Mesendoderm (in vitro differentiated cells): ENCODE results near the gene PKD1.
A peak's percentile ranks its signal among the peaks of the same experiment; 100 is the strongest.

ENCODE experiments used
- DNase-seq: peaks from one replicate; pipeline ENCODE4 v3.0.0; 2013
- H2AK5ac ChIP-seq: 2 replicates; pipeline ENCODE4 v1.6.1; 2013; ENCODE audit warnings: low read length, inconsistent platforms
- H2BK120ac ChIP-seq: 2 replicates; pipeline ENCODE4 v1.6.1; 2013; ENCODE audit warnings: low read depth, mild to moderate bottlenecking, low read length, moderate library complexity, mixed read lengths
- H2BK15ac ChIP-seq: replicated peaks from 2 replicates; pipeline ENCODE4 v1.6.1; 2013; ENCODE audit warnings: low read depth, mild to moderate bottlenecking, moderate library complexity
- H2BK5ac ChIP-seq: 2 replicates; pipeline ENCODE4 v1.6.1; 2013; ENCODE audit warnings: low read length, inconsistent platforms
- H3K18ac ChIP-seq: 2 replicates; pipeline ENCODE4 v1.6.1; 2013; ENCODE audit warnings: mild to moderate bottlenecking, low read length, mixed read lengths
- H3K23ac ChIP-seq: one replicate; pipeline ENCODE4 v1.6.1; 2013; ENCODE audit warnings: low read length
- H3K27ac ChIP-seq: 2 replicates; pipeline ENCODE4 v1.5.1; 2013; ENCODE audit warnings: low read depth, mild to moderate bottlenecking, inconsistent platforms, low read length, moderate library complexity
- H3K27me3 ChIP-seq: 2 replicates; pipeline ENCODE4 v1.6.1; 2013; ENCODE audit warnings: low read length, control low read depth, mild to moderate bottlenecking, inconsistent platforms; ENCODE audit not compliant: insufficient read depth, poor library complexity
- H3K36me3 ChIP-seq: 2 replicates; pipeline ENCODE4 v1.6.1; 2013; ENCODE audit warnings: low read length, inconsistent platforms; ENCODE audit not compliant: control insufficient read depth, insufficient read depth
- H3K4ac ChIP-seq: one replicate; pipeline ENCODE4 v1.6.1; 2013; ENCODE audit warnings: low read depth, mild to moderate bottlenecking, low read length, moderate library complexity
- H3K4me1 ChIP-seq: 2 replicates; pipeline ENCODE4 v1.6.1; 2013; ENCODE audit warnings: low read depth, low read length, inconsistent platforms; ENCODE audit not compliant: control insufficient read depth
- H3K4me2 ChIP-seq: 2 replicates; pipeline ENCODE4 v1.6.1; 2013; ENCODE audit warnings: low read length
- H3K4me3 ChIP-seq: 2 replicates; pipeline ENCODE4 v1.5.1; 2013; ENCODE audit warnings: mild to moderate bottlenecking, low read length
- H3K56ac ChIP-seq: one replicate; pipeline ENCODE4 v1.6.1; 2013; ENCODE audit warnings: low read length
- H3K79me1 ChIP-seq: 2 replicates; pipeline ENCODE4 v1.6.1; 2013; ENCODE audit warnings: low read length, inconsistent platforms
- H3K79me2 ChIP-seq: 2 replicates; pipeline ENCODE4 v1.6.1; 2013; ENCODE audit warnings: mild to moderate bottlenecking, low read length; ENCODE audit not compliant: control insufficient read depth, insufficient read depth
- H3K9ac ChIP-seq: 2 replicates; pipeline ENCODE4 v1.6.1; 2013; ENCODE audit warnings: low read length, inconsistent platforms
- H4K5ac ChIP-seq: one replicate; pipeline ENCODE4 v1.6.1; 2013; ENCODE audit warnings: low read length
- H4K8ac ChIP-seq: one replicate; pipeline ENCODE4 v1.6.1; 2013; ENCODE audit warnings: low read depth, mild to moderate bottlenecking, control low read depth, low read length, moderate library complexity
- WGBS: extraction: QIAGEN DNeasy Blood & Tissue Kit; methylation state at CpG from one replicate; pipeline ENCODE4 v1.1.7; 2013; ENCODE audit warnings: low lambda C conversion rate, missing lambda C conversion rate; ENCODE audit not compliant: insufficient coverage; ENCODE audit errors: extremely low coverage; 5-methylcytosine and 5-hydroxymethylcytosine counted together

The PKD1 gene

GRCh38 chr16:2180962-2181923, 45.5 kb upstream of the PKD1 start:
- Histone ChIP-seq H2BK5ac (no peak overlapping the region), H3K36me3 (peaks cover 2% of the 10 kb centered on the region), H3K4ac (no peak overlapping the region), H3K4me1 (no peaks in the 10 kb centered on the region), H2BK15ac (no peak overlapping the region), H3K18ac (no peak overlapping the region), H3K27ac (no peak overlapping the region), H4K8ac (no peak overlapping the region), H3K79me2 (no peaks in the 10 kb centered on the region), H3K27me3 (no peaks in the 10 kb centered on the region), H3K56ac (no peak overlapping the region), H4K5ac (no peak overlapping the region), H3K4me2 (no peak overlapping the region), H3K9ac (no peak overlapping the region), H2BK120ac (no peak overlapping the region), H2AK5ac (no peak overlapping the region), H3K4me3 (no peak overlapping the region), H3K79me1 (no peaks in the 10 kb centered on the region), H3K23ac (no peak overlapping the region)
- no peak for DNase-seq
- WGBS, result no CpG with 5 or more reads among the region's 46 CpGs

GRCh38 chr16:2180461-2180860, 44.8 kb upstream of the PKD1 start:
- Histone ChIP-seq H2BK15ac (no peak overlapping the region), H3K27ac (no peak overlapping the region), H3K79me2 (no peaks in the 10 kb centered on the region), H3K4me2 (no peak overlapping the region), H3K79me1 (no peaks in the 10 kb centered on the region), H3K18ac (no peak overlapping the region), H3K4me1 (no peaks in the 10 kb centered on the region), H3K56ac (no peak overlapping the region), H2BK5ac (no peak overlapping the region), H3K4ac (no peak overlapping the region), H3K9ac (no peak overlapping the region), H2AK5ac (no peak overlapping the region), H4K5ac (no peak overlapping the region), H4K8ac (no peak overlapping the region), H2BK120ac (no peak overlapping the region), H3K23ac (no peak overlapping the region), H3K4me3 (no peak overlapping the region), H3K27me3 (no peaks in the 10 kb centered on the region), H3K36me3 (peaks cover 5% of the 10 kb centered on the region)
- WGBS, result no CpG with 5 or more reads among the region's 43 CpGs
- DNase-seq, result no peak

- Histone ChIP-seq H3K4me2 (no peak overlapping the region), H3K4me3 (no peak overlapping the region), H4K8ac (no peak overlapping the region), H4K5ac (no peak overlapping the region), H3K18ac (no peak overlapping the region), H3K4me1 (no peaks in the 10 kb centered on the region), H3K9ac (no peak overlapping the region), H3K27ac (no peak overlapping the region), H3K27me3 (no peaks in the 10 kb centered on the region), H3K79me1 (no peaks in the 10 kb centered on the region), H2AK5ac (no peak overlapping the region), H3K79me2 (no peaks in the 10 kb centered on the region), H2BK15ac (no peak overlapping the region), H3K56ac (no peak overlapping the region), H3K4ac (no peak overlapping the region), H2BK120ac (no peak overlapping the region), H2BK5ac (no peak overlapping the region), H3K23ac (no peak overlapping the region), H3K36me3 (peaks cover 8% of the 10 kb centered on the region)
- no peak for DNase-seq
- WGBS, result no CpG with 5 or more reads among the region's 31 CpGs
Measured at GRCh38 chr16:2179576-2179975, 43.9 kb upstream of the PKD1 start.

GRCh38 chr16:2179107-2179501, 43.4 kb upstream of the PKD1 start:
- Histone ChIP-seq H3K23ac (no peak overlapping the region), H4K5ac (no peak overlapping the region)
- WGBS, result no CpG with 5 or more reads among the region's 50 CpGs

GRCh38 chr16:2178321-2179106, 42.8 kb upstream of the PKD1 start:
- no peak overlapping the region for H3K4me3 ChIP-seq

More at GRCh38 chr16:2179107-2179501, 43.4 kb upstream of the PKD1 start:
- H3K79me1 ChIP-seq, result no peaks in the 10 kb centered on the region
- H2BK5ac ChIP-seq, result no peak overlapping the region
- no peaks in the 10 kb centered on the region for H3K4me1 ChIP-seq
- no peaks in the 10 kb centered on the region for H3K27me3 ChIP-seq
- H2BK120ac ChIP-seq, result no peak overlapping the region
- no peak overlapping the region for H4K8ac ChIP-seq
- H3K4me3 ChIP-seq, result no peak overlapping the region
- no peak for DNase-seq
- H3K79me2 ChIP-seq, result no peaks in the 10 kb centered on the region
- no peak overlapping the region for H3K9ac ChIP-seq
- H2AK5ac ChIP-seq, result no peak overlapping the region
- H2BK15ac ChIP-seq, result no peak overlapping the region
- H3K56ac ChIP-seq, result no peak overlapping the region
- H3K4me2 ChIP-seq, result no peak overlapping the region
- H3K36me3 ChIP-seq, result peaks cover 10% of the 10 kb centered on the region
- no peak overlapping the region for H3K4ac ChIP-seq
- H3K18ac ChIP-seq, result no peak overlapping the region
- H3K27ac ChIP-seq, result no peak overlapping the region

More at GRCh38 chr16:2178321-2179106, 42.8 kb upstream of the PKD1 start:
- no peak overlapping the region for H3K18ac ChIP-seq
- no peak overlapping the region for H3K4ac ChIP-seq
- no peaks in the 10 kb centered on the region for H3K4me1 ChIP-seq
- H3K79me1 ChIP-seq, result no peaks in the 10 kb centered on the region
- peaks cover 13% of the 10 kb centered on the region for H3K36me3 ChIP-seq
- peak; percentile 82 for DNase-seq
- no peak overlapping the region for H4K5ac ChIP-seq
- H3K56ac ChIP-seq, result no peak overlapping the region
- no peak overlapping the region for H4K8ac ChIP-seq
- no peaks in the 10 kb centered on the region for H3K79me2 ChIP-seq
- no peak overlapping the region for H3K23ac ChIP-seq
- no peaks in the 10 kb centered on the region for H3K27me3 ChIP-seq
- no peak overlapping the region for H3K9ac ChIP-seq
- no peak overlapping the region for H3K27ac ChIP-seq
- H2BK5ac ChIP-seq, result no peak overlapping the region
- no CpG with 5 or more reads among the region's 106 CpGs for WGBS
- no peak overlapping the region for H3K4me2 ChIP-seq
- H2AK5ac ChIP-seq, result no peak overlapping the region
- no peak overlapping the region for H2BK120ac ChIP-seq
- no peak overlapping the region for H2BK15ac ChIP-seq
